DOHH2 (cell line): ENCODE data around the gene MYO1D.

Source experiments
- CTCF ChIP-seq: fragments of 200-600 bp; sonication (generic); IDR thresholded peaks from one replicate; pipeline ENCODE4 v1.5.1; 2014; ENCODE audit warnings: antibody characterized with exemption, mild to moderate bottlenecking, low read depth, low read length; ENCODE audit not compliant: poor library complexity, severe bottlenecking
- EZH2phosphoT487 ChIP-seq: fragments of 200-600 bp; sonication (generic); IDR thresholded peaks from 2 replicates; pipeline ENCODE4 v1.6.1; 2017; ENCODE audit warnings: borderline replicate concordance, mild to moderate bottlenecking, antibody characterized with exemption, low read length, moderate library complexity, mixed read lengths

- TF ChIP-seq CTCF: no peak
- no peak for TF ChIP-seq EZH2phosphoT487
These were observed 45.7 kb downstream of the MYO1D start for GRCh38 chr17:32831223-32831622.
